Measurements from ENCODE around the gene ERC2.

DNA sequence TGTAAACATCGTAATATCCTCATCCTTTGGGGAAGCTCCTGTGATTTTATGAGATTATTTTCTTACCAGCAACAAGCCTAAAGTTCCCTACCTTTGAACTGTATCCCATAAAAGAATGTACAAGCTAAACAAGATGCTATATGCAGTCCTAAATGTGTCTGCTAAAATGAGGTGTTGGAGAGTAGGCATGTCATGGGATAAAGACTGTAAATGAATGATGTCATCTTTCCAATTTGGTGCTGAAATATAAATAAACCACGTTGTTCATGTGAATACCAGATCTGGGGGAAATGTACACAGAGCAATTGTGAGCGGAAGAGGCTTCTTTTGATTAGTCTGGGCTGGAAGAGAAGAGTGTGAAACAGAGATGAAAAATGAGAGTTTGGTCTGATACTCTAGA is 766.3 kb downstream of the ERC2 start:
- no peak for TF ChIP-seq POLR2A (IDR thresholded peaks at IDR 0.05; ENCODE audit: insufficient read depth in 1 of 2, low read depth in 2 of 2, low read length in 2 of 2)
- TF ChIP-seq, protein P1, sequence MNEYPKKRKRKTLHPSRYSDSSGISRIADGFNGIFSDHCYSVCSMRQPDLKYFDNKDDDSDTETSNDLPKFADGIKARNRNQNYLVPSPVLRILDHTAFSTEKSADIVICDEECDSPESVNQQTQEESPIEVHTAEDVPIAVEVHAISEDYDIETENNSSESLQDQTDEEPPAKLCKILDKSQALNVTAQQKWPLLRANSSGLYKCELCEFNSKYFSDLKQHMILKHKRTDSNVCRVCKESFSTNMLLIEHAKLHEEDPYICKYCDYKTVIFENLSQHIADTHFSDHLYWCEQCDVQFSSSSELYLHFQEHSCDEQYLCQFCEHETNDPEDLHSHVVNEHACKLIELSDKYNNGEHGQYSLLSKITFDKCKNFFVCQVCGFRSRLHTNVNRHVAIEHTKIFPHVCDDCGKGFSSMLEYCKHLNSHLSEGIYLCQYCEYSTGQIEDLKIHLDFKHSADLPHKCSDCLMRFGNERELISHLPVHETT (CRISPR knock-in tag; conservative IDR thresholded peaks at IDR 0.05): no peak
- no peak for TF ChIP-seq ZZZ3 (CRISPR knock-in tag; IDR thresholded peaks at IDR 0.05; ENCODE audit: borderline replicate concordance)
- no peak for TF ChIP-seq ZBTB1 (CRISPR knock-in tag; IDR thresholded peaks at IDR 0.05; ENCODE audit: borderline replicate concordance)
- no peak for TF ChIP-seq GABPA (IDR thresholded peaks at IDR 0.05; ENCODE audit: low read depth, low read length)
- no peak for TF ChIP-seq GABPA (CRISPR knock-in tag; IDR thresholded peaks at IDR 0.05; ENCODE audit: low read depth)
